GM18868 (cell line): ENCODE data around the gene TMCO1.
A peak's percentile ranks its signal among the peaks of the same experiment; 100 is the strongest.
"Not testable (repeated sequence)": the region's sequence is repeated elsewhere in the genome, so short reads cannot be mapped to it uniquely, and the experiment has no call there.

ENCODE experiments used
- ATAC-seq: cut with Tn5 transposase; IDR thresholded peaks from one replicate; pipeline ENCODE4 v1.9.1; 2021; ENCODE audit warnings: mild to moderate bottlenecking, moderate library complexity; ENCODE audit not compliant: unreplicated experiment

Gene TMCO1

GRCh38 chr1:165747632-165748447, 20.8 kb downstream of the TMCO1 start:
- no peak for ATAC-seq

- not testable (repeated sequence) for ATAC-seq
Measured at GRCh38 chr1:165744913-165745312, 23.8 kb downstream of the TMCO1 start.

- no peak for ATAC-seq
Measured at GRCh38 chr1:165742194-165742593, 26.5 kb downstream of the TMCO1 start.

GRCh38 chr1:165738794-165739193, 29.9 kb downstream of the TMCO1 start:
- ATAC-seq: peak; percentile 94

GRCh38 chr1:165737196-165737595, 31.5 kb downstream of the TMCO1 start:
- no peak for ATAC-seq

GRCh38 chr1:165734906-165735305, 33.8 kb downstream of the TMCO1 start:
- ATAC-seq: no peak

DNA sequence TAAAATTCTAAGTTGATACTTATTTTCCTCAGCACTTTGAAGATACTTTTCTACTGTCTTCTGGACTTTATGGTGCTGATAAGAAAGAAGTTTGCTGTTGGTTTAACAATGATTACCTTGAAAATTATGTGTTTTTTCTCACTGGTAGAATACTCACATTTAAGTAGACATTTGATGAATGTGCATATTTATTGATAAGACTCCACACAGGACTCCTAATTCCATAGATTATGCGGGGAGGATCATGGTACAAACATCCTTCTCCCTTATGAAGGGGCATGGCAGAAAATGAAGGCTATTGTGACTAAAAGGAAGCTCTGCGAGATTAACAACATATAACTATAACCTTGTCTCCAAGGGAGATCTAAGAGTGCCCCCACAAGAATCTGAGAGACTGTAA, 41.8 kb downstream of the TMCO1 start:
- ATAC-seq: no peak

DNA sequence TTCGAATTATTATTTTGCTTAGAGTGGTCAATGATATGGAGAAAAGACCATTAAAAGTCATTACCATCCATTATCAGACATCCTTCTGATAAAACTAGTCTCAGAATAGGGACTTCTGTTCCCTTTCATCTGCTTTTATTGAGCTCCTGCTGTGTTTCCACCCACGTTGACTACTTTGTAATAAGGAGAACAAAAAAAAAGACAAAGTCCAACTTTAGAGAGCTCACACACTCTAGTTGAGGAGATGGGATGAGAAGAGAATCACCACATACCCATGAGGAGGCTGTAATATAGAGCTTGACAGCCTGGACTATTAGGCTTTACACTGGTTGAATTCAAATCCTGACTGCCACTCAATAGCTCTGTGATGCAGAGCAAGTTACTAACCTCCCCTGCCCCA, 42.5 kb downstream of the TMCO1 start:
- ATAC-seq: no peak

DNA sequence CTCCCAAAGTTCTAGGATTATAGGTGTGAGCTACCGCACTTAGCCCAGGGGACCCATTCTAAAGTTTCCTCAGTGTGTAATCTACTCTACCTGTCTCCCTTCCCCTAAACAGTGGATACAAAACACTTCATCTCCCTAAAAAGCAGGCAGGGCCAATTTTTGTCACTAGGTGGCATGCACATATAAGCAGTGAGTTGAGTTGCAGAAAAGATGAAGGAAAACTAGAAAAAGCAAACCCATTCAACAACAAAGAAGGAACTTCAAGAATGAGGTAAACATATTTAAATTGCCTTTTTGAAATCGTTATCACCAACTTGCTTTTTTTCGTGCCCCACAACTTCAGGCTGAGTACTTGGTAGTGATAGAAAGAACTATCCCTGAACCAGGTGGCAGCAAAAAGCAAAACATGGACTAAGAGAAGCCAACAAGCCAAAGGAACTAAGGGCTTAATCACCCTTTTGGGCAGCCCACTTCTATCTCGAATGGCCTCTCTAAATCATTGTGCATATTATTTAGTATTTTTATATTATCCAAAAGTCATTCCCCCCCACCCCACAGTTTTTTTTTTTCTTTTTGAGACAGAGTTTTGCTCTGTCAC, 50.7 kb downstream of the TMCO1 start:
- ATAC-seq: peak; percentile 82

DNA sequence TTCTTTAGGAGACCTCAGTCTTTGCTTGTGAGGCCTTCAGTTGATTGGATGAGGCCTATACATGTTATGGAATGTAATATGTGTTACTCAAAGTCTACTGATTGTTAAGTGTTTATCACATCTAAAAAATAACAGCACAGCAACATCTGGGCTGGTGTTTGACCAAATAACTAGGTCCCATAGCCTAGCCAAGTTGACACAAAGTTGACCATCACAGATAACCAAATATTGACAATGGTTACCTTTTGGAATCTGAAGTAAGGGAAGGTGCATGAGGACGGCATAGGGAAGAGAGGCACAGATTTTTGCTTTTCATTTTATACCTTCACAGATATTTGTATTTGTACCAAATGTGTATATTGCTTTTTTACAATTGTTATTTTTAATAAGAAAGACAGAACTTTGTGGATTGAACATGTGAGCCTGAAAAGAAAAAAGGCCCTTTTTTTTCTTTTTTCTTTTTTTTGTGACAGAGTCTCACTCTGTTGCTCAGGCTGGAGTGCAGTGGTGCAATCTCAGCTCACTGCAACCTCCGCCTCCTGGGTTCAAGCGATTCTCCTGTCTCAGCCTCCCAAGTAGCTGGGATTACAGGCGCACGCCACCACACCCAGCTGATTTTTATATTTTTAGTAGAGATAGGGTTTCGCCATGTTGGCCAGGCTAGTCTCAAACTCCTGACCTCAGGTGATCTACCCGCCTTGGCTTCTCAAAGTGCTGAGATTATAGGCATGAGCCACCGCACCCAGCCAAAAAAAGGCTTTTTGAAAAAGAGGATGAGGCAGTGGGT, 52.2 kb downstream of the TMCO1 start:
- ATAC-seq: not testable (repeated sequence)

DNA sequence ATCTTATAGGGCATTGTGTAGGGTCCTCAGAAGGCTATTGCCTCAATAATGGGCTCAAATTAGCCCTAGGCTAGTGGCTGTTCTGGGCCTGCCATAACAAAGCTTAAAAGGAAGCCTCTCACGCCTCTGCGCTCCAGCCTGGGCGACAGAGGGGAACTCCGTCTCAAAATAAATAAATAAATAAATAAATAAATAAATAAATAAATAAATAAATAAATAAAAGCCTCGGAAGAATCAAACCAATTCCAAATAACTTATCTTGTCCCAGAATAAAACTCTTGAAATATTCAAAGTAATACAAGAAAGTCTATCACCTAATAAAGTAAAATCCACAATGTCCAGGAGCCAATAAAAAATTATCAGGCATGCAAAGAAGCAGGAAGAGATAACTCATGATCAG, 55.9 kb downstream of the TMCO1 start:
- no peak for ATAC-seq

DNA sequence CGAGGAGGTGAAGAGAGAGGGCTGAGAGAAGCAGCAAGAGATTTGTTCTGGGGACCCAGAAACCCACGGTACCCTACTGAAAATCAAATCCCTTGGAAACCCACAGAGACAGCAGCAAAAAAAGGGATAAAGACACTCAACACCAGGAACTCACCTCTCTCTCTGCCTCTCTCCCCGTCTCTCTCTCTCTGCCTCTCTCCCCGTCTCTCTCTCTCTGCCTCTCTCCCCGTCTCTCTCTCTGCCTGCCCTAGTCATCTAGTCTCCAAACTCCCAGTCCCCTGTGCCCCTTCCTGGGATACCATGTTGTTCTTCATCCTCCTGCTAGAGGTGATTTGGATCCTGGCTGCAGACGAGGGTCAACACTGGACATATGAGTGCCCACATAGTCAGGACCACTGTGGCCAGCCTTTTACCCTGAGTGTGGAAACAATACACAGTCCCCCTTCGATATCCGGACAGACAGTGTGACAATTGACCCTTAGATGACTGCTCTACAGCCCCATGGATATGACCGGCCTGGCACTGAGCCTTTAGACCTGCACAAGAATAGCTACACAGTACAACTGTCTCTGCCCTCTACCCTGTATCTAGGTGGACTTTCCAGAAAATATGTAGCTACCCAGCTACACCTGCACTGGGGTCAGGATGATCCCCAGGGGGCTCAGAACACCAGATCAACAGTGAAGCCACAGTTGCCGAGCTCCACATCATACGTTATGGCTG, 60.5 kb downstream of the TMCO1 start:
- no peak for ATAC-seq

DNA sequence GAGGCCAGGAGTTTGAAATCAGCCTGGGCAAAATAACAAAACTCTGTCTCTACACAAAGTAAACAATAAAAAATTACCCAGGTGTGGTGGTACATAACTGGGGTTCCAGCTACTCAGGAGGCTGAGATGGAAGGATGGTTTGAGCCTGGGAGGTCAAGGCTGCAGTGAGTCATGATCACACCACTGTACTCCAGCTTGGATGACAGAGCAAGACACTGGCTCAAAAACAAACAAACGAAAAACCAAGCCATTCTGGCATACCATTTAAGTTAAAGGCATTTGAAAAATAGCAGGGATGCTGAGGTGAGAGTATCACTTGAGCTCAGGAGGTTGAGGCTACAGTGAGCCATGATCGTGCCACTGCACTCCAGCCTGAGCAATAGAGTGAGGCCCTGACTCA, 65.0 kb downstream of the TMCO1 start:
- no peak for ATAC-seq

DNA sequence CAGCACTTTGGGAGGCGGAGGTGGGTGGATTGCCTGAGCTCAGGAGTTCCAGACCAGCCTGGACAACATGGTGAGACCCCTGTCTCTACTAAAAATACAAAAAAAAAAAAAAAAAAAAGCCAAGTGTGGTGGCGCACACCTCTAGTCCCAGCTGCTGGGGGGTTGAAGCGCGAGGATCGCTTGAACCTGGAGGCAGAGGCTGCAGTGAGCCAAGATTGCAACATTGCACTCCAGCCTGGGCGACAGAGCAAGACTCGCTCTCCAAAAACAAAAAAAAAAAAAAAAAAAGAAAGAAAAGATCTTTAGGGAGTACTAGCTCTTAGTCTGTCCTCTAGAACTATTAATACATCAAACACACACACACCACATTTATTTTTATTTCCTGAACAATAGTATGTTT, 66.7 kb downstream of the TMCO1 start:
- not testable (repeated sequence) for ATAC-seq

- no peak for ATAC-seq
Measured at GRCh38 chr1:165699577-165699976, 69.1 kb downstream of the TMCO1 start.

DNA sequence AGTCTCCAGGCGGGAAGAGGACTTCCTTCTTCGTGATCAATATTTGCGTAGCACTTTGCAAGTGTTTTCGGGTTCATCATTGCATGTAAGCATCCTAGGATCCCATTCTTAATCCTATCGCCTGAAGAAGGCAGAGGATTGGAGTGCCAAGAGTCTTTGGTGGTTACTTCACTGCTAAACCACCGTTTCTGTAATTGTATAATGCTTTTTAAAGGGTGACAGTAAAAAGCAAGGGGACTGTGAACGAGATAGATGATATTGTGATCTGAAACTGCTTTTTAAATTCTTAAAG, 70.0 kb downstream of the TMCO1 start:
- ATAC-seq: peak; percentile 8

GRCh38 chr1:165697881-165698760, 70.5 kb downstream of the TMCO1 start, which contains the start of gene ALDH9A1:
TSS of gene ALDH9A1 (minus strand) at chr1:165698562. CDS start at chr1:165698558, 4 bp downstream.
- peak; percentile 92 for ATAC-seq

GRCh38 chr1:165697491-165697880, 71.2 kb downstream of the TMCO1 start:
- no peak for ATAC-seq

GRCh38 chr1:165696625-165697100, 72.0 kb downstream of the TMCO1 start:
- no peak for ATAC-seq

DNA sequence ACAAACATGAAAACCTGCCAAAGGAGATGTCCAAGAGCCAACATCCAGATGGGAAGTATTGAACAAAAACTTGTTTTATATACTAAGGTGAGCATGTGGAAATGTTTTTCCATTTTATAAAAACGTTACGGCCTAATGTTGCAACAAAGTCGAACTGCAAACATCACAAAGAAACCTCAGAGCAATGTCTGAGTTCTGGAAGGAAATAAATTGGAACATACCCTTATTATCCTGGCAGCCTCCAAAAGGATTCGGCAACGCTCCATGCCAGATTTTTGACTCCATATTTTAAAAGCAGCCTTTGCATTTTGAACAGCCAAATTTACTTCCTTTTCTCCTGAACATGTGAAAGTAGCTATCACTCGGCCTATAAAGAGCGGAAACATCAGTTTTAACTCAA, 73.6 kb downstream of the TMCO1 start:
- no peak for ATAC-seq
